Measurements from ENCODE around the gene SNN.

Gene SNN

DNA sequence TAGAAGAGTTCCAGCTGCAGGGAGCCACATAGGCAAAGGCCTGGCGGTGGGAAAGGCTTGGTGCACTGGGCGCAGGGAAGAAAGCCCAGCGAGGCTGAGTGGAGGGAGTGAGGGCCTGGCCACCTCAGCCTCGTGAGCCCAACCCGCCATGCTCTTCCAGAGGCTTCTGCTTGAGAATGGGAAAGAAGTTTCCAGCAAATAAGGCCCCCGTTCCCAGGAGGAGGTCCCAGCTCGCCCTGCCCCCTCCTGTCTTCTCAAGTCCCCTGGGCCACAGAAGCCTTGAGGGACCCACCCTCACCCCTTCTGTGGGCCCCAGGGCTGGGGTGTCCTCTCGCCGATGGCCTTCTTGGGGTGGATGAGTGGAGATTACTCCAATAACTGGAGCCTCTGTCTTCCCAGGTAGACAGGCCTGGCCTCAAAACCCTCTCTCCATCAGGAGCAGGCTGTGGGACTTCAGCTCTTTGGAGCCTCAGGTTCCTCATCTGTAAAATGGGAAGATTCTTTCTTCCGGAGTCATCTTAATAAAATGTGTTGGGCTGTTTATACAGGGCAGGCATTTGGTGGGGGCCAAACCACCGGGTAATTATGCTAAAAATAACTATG lies 933 bp upstream of the SNN start:
- no peak for ATAC-seq
- no peak for DNase-seq

DNA sequence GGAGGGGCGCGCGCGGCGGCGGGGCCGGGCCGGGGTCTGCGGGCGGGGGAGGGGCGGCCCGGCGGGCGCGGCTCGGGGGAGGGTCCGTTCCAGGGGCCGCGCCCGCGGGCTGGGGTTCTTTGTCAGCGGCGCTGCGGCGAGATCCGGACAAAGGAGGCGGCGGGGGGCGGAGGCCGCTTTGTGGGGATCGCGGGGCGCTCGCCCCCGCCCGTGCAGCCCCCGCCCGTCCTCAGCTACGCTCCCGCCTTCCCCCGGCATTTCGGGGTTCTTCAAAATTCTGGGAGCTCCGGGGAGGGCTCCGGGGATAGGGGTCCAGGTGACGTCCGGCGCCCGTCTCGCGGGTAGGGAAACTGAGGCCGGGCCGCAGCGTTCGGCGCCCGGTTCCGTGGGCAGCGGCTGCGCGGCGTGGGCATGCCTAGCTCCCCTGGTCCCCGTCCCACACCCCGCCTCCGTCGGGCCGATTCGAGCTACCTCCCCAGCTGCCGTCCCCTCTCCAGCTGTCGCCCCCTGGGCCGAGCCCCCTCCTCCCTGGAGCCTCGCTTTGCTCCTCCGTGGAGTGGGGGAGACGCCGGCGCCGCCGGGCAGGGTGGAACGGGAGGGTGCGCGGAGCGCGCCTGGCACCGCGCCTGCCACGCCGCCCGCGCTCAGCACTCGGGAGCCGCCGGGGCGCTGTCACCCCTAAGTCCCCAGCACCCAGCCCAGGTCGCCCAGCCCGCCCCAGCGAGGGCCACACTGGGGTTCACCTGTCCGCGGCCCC lies 546 bp downstream of the SNN start:
- DNase-seq (peak; percentile 35), ATAC-seq (no peak)

DNA sequence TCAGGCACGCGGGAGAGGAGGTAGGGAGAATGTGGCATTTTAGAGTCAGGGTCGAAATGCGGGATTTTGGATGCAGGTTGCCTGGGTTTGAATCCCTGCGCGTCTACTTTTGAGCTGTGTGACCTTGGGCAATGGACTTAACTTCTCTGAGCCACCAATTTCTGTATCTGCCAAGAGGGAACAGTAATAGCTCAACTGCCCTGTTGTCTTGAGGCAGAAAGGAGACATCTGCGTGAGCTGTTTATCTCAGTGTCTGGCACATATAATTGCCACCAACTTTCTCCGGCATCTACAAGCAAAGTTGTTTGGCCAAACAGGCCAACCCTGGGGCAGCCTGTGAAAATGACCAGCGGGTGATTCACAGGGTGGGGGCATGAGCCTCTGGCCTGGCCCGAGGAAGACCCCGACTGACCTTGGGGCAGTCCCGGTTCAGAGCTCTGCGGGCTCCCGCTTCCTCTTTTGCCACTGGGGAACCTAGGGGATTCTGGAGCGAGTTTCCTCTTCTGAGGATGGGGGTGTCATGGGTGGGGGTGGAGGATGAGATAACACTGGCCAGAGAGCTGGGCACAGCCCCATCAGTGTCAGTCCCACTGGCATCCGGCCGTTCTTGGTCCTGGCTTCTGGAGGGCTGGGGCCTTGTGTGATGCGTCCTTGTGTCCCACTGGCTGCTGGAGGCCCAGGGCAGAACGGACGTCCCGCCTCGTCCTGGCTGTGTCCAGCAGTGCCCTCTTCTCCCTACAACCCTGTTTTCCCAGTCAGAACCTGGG lies 1.3 kb downstream of the SNN start:
- DNase-seq (peak; percentile 38), ATAC-seq (no peak)

DNA sequence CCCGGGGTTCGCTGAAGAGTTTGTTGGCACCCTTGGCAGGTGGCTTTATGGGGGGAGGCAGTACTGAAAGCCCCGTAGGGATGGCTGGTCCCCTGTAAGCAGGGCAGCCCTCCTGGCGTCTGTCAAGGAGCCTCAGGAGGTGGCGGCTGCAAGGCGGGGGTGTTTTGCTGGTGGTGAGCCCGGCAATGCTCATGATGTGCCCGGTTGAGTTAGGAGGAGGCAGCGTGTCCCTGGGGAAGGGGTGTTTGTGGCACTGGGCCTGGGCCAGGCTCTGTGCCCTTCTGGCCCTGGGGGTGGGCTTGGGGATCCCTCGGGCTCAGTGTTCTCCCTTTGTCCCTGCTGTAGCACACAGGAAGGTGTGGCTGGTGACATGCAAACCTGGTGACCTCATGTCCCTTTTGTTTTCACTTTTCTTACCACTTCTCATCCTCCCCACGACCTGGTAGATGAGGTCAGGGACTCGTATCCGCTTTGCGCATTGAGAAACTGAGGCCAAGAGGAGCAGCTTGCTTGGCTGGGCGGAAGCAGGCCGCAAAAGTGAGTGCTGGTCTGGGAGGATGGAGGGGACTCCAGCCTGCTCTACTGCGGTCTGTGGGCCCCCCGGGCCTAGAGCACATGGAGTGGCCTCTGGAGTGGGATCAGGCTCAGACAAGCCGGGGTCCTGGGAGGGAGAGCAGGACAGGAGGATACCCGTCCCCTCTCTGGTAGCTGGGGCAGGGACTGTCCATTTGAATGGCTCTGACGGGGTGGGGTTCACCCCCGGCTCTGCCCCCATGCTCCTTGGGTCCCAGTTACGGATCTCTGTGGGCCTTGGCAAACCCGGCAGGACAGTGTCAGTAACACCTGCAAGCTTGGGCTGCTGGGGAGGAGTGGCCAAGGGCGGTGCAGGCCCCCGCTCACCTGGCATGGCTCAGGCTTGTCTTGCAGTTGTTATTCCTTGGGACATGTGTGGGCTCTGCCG lies 2.2 kb downstream of the SNN start:
- ATAC-seq (peak; percentile 24), DNase-seq (peak; percentile 51)

DNA sequence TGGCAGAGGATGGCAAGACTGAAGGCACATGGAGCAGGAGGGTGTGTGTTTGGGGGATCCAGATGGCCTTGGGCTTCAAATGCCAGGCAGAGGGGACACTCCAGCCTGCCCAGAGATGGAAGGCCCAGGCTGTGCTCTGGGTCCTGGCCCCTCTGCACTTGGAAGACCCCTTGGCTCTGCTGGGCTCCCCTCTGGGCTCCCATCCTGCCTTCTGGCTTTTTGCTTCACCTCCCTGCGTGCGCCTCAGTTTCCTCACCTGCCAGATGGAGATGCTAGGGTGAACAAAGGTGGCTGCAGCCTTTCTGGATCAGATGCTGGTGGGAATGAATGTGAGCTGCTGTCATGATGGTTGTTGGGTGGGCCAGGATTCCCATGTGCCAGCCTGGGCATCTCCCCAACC lies 3.0 kb downstream of the SNN start:
- DNase-seq (no peak), ATAC-seq (no peak)

DNA sequence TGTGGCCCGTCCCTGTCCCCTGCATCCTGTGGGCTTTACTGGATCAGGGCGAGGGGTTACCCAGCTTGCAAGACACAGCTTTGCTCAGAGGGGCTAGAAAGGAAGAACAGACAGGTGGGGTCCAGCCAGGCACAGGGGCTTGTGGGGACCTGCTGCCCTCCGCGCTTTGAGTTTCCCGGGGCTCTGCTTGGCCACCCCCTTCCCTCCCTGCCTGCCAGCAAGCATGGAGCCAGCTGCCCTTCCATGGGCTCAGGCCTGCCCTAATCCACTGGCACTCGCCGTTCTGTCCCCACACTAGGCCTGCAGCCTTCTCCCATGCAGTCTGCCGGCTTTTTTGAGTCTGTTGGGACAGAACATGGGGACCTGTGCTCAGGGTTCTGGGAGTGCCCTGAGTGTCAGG lies 3.4 kb downstream of the SNN start:
- DNase-seq = no peak
- no peak for ATAC-seq

DNA sequence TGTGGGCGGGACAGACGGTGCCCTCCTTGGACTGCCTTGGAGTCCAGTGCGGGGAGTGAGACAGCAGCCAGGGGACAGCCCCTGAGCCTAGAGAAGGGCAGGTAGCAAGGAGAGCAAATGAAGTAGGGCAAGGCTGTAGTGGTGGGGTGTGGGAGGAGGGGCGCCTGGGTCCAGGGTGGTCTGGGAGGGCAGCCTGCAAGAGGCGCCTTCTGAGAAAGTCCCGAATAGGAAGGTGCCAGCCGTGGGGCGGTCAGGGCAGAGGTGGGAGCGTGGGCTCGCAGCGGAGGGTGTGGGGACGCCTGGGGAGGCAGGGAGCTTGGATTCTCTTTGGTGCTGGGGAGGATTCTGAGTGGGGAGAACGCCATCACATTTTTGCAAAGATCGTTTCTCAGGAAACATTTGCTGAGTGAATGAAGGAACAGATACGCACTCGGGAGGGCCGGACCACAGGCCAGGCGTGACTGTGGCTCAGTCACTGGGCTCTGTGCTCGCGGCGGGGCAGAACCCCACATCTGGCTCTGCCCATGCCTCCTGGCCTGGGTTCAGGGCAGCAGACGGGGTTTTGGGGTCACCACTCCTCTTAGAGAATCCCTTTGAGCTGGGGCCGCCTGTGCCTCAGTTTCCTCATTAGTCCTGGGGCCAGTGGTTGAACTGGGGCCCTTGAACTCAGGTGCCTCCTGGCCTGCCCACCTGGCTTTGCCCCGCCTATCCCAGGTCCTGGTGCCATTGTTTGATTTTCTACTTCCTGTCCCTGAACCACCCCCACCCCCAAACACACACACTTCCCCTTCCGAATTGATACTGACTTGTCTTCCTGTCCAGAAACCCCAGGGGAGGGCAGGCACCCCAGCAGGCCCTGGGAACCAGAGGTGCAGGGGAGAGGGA lies 4.2 kb downstream of the SNN start:
- ATAC-seq = no peak
- peak; percentile 38 for DNase-seq

DNA sequence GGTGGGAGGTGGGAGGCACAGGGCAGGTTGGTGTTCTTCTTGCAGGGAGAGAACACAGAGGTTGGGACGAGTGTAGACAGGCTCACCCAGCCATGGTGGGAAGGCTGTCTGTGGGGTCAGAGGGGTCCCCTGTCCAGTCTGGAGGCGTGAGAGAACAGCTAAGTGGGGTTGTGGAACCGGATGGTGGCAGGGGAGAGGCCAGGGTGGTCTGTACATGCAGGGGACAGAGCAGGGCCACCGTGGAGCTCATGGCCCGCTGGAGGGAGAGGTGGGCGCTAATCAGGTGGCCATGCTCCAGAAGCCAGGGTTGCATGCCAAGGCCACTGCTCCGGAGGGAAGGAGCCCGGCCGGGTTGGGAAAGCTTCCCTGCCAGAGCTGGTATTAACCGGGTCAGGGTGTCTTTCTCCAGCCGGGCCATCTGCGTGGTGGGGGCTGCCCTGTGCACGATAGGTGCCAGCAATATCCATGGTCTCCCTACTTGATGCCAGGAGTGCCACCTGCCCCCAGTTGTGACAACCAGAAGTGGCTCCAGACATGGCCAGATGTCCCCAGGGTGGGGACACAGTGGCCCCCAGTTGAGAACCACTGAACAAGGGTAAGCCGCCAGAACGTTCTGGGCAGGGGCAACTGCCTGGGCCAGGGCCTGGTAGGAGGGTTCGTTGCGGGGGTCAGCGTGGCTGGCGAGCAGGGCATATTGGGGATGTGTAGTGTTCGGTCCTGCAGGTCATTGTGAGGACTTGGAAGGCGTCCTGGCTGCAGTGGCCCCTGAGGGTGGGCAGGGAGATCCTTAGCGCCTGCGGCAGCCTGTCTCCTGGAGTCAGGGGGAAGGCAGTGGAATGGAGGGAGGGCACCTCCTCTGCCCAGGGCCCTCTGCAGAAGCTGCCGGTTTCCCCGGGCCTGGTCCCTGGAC lies 5.1 kb downstream of the SNN start:
- DNase-seq (no peak), ATAC-seq (no peak)

DNA sequence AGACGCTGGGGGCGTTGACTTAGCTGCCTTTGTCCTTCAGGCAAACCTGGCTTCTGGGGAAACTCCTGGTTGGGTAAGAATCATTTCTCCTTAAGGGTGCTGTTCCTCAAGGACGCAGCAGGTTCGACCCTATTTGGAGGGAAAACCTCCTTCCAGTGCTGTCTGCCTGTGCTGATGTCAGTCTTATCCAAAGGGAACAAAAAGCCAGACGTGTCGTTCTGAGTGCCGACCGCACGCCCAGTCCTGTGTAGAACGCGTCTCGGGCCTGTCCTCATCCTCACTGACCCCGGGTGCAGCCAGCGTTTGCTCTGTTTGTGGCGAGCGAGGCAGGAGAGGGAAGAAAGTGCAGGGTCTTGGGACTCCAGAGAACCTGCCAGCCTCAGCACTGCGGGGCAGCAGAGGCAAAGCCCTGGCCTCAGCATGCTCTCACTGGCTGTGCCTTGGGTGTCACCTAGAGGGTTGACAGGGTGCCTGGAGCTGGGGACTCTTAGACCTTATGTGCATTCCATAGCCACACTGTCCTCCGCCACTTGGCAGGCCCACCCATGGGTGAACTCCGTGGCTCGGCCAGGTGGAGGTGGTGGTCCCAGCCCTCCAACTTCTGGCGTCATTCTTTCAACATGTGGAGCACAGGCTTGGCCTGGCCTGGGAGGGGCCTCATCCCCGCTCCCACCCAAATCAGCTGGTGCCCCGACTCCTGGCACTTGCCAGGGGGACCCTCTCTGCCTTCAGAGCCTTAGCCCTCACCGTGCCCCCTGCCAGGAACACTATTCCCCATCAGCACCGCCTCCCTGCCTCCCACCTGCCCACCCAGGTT lies 6.0 kb downstream of the SNN start:
- ATAC-seq = no peak
- DNase-seq = no peak

DNA sequence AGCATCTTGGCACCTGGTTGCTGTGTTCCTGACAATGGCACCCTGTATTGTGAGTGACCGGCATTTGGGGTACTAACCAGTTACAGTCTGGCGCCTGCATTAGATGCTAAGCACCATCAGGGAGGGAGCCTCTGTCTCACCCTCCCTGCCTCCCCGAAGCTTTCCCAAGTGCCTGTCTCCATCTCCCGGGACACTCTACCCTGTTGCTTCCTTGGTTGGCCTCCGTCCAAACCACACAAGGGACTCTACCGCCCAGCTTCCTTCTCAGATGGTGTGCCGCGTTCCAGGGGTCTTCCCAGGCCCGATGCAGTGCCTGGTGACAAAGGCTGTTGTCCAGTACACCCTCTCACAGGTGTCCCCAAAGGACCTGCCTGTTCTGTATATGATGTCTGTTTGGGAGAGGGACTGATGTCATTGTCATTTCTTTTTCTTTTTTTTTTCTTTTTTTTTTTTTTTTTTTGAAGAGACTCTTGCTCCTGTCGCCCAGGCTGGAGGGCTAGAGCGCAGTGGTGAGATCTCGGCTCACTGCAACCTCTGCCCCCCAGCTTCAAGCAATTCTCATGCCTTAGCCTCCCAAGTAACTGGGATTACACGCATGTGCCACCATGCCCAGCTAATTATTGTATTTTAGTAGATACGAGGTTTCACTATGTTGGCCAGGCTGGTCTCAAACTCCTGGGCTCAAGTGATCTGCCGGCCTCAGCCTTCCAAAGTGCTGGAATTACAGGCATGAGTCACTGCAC lies 6.7 kb downstream of the SNN start:
- no peak for DNase-seq
- no peak for ATAC-seq

DNA sequence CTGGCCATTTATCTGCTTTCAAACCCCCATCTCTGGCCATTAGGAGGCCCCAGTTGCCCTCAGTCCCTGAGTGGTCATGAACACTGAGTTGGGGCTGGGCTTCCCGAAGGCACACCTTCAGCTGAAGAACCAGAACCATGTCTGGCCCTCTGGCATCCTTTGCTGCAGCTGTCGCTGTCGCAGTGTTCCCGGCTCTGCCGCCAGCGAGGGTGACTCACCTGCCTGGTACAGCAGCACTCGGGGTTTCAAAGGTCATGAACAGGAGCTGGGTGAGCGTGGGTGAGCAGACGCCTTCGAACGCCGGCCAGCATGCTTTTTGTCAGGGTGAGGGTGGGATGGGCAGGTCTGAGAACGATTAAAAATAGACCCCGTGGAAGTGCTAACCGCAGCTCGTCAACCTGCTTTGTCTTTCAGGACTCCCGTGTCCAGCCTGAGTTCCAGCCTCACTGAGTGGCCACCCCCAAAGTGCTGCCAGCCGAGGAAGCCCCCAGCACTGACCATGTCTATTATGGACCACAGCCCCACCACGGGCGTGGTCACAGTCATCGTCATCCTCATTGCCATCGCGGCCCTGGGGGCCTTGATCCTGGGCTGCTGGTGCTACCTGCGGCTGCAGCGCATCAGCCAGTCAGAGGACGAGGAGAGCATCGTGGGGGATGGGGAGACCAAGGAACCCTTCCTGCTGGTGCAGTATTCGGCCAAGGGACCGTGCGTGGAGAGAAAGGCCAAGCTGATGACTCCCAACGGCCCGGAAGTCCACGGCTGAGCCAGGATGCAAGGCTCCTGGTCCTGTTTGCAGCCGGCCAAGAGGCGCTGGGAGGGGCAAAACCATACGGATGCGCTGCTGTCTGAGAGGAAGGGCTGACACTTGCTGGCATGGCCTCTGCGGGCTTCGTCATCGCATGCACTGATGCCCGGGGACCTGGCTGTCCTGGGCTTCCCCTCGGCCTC lies 7.6 kb downstream of the SNN start:
- DNase-seq (peak; percentile 43), ATAC-seq (peak; percentile 14)

DNA sequence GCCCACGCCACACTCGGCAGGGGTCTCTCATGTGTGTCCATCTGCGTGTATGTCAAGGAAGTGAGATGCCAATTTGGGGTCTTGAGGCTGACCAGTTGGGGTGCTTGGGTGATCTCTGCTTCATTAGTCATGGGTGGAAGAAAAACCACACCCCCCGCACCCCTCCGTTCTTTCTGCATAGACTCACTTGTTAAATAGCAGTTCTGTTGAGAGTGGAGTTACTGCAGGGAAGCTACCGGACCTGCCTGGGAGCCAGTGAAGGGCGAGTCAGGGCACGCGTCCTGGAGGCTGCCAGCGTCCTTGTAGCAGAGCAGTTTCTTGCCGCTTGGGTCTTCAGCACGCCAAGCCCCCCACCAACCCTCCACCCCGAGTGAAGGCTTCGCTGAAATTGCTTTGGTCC lies 8.5 kb downstream of the SNN start:
- DNase-seq = no peak
- no peak for ATAC-seq

DNA sequence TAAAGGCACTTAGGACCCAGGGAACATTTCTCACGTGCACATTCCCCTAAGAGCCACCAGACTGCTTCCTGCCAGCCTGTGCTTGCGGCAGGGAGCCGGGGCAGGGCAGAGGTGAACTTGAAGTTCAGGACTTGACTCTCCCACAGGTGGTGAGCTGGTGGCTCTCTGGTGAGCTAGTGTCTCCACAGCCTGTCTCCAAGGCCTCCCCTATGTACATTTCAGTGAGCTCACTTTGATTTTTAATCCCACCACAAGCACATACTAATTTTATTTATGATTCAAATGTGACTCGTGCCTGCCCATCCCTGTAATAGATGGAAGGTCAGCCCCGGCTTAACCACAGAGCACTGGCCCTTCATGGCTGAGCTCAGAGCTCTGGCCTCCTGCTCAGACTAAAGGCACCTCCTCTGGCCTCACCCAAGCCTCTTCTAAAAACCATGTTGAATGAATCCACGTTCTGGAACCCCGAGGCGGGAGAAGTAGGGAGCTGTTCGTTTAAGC lies 9.2 kb downstream of the SNN start:
- no peak for ATAC-seq
- DNase-seq = no peak

DNA sequence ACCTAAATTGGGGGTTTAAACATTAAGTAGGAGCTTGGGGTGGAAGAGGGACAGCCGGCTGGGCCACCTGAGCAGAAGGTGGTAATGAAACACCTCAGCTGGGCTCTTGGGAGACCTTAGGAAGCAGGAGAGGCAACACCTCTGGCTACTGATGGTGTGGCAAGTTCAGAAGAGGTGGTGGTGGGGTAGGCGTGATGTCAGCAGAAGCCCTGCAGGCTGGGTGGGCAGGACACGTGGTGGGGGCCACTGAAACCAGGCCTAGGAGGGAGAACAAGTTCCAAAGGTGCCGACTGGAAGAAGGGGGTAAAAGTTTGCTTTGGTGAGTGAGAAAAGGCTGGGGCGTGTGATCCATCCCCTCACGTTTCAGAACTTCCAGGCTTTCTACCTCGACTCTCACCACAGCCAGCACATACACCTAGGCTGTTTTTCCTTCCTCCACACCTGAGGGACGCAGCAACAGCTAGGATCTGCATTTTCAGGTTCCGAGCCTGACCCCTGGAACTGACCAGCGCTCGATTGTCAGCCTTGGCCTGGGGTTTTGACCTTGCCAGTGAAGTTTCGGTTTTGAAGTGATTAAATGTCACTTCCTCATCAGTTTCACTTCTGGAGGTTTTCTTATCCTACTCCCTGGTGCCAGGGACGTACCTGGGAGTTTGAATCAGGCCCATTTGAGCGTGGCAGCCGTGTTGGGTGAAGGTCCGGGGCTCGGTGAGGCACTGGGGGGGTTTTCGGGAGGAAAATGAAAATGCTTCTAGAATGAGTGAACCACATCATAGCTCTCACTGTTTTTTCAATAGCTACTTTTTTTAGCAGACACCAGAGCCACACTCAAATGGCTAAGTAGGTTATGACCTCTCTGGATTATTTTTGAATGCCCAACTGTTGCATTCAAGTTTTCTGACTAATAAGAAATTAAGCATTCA lies 10.0 kb downstream of the SNN start:
- no peak for ATAC-seq

DNA sequence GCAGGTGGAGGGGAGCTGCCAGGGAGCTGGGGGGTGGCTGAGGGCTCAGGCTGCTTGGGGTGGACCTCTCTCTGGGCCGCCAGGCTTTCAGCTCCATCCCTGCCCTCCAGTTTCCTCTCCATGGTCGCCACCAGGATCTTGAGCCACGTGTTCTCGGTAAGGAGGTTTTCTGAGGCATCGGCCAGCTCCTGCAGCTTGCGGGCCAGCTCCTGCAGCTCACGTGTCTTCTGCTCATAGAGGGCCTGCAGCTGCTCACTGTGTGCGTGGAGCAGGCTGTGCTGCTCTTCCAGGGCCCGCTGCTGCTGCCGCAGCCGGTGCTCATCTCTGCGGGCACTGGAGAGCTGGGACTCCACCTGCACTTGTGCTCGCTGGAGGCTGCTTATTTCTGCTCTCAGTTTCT lies 11.0 kb downstream of the SNN start:
- DNase-seq (no peak), ATAC-seq (no peak)

More for the DNA sequence above, 10.0 kb downstream of the SNN start:
- no peak for DNase-seq
